ENCODE results near the gene SLC31A1. TPM values are rescaled to one million over a fixed set of nuclear protein-coding genes. Genes with fewer than 3 reads are reported as not detected.

SLC31A1 gene
- total and polyA plus RNA-seq, 2 of the 13 experiments (the other 11 are each of a cell fraction or from before 2014, with no cell fraction given), result 62.9 to 70.0 TPM

- Histone ChIP-seq H3K9me3 (ENCODE audit: low read length) (no peaks in the 10 kb centered on the region), H3K4me3 (replicated peaks in 1 of 3; ENCODE audit: insufficient read depth in 1 of 3, low read depth in 2 of 3, low read length in 3 of 3) (no peak overlapping the region), H2AFZ (ENCODE audit: low read length) (no peak overlapping the region), H3K79me2 (ENCODE audit: insufficient read depth, low read length) (peaks cover 62% of the 10 kb centered on the region), H3K36me3 (replicated peaks in 1 of 2; ENCODE audit: control insufficient read depth in 1 of 2, insufficient read depth in 2 of 2, low read length in 2 of 2) (peaks cover 1 to 10% of the 10 kb centered on the region in 2 experiments; a peak in 3 of 5 replicates), H3K4me1 (ENCODE audit: insufficient read depth, low read length) (peaks cover 10% of the 10 kb centered on the region; the same call in 1 of the 2 replicates), H3K27me3 (ENCODE audit: control insufficient read depth in 1 of 2, insufficient read depth in 2 of 2, low read length in 2 of 2) (no peaks in the 10 kb centered on the region), H3K27ac (ENCODE audit: extremely low read length, insufficient read depth, low read length) (no peak overlapping the region), H4K20me1 (ENCODE audit: insufficient read depth, low read length) (peaks cover 26% of the 10 kb centered on the region), H3K4me2 (ENCODE audit: low read depth, low read length) (no peak overlapping the region), H3K9ac (ENCODE audit: insufficient read depth, low read depth, low read length) (no peak overlapping the region)
- DNase-seq (ENCODE audit: low spot score) (no peak), FAIRE-seq (no peak), ATAC-seq (no peak)
- ChIA-PET POLR2A (no interaction called here), CTCF (ENCODE audit: low intra/inter-chr PET ratio, low total read pairs) (no interaction called here)
- TF ChIP-seq RBFOX2 (IDR thresholded peaks at IDR 0.05; ENCODE audit: low read depth, low read length), result no peak
- no peak for TF ChIP-seq SUZ12 (IDR thresholded peaks at IDR 0.05; ENCODE audit: low read depth, low read length)
- no peak for TF ChIP-seq HNRNPLL (IDR thresholded peaks at IDR 0.05; ENCODE audit: low read depth, low read length, poor library complexity, severe bottlenecking)
- TF ChIP-seq HDAC1 (CRISPR knock-in tag; IDR thresholded peaks at IDR 0.05), result no peak
- TF ChIP-seq ZNF207 (IDR thresholded peaks at IDR 0.05; ENCODE audit: borderline replicate concordance), result no peak
- TF ChIP-seq FOXM1 (CRISPR knock-in tag; IDR thresholded peaks at IDR 0.05), result no peak
- no peak for TF ChIP-seq MXI1 (IDR thresholded peaks at IDR 0.05; ENCODE audit: borderline replicate concordance, low read depth, low read length)
- no peak for TF ChIP-seq ZFP1 (CRISPR knock-in tag; IDR thresholded peaks at IDR 0.05)
- WGBS (ENCODE audit: low lambda C conversion rate), result 89% methylated on average over 4 of the region's 4 CpGs
- intact Hi-C loops (cut with micrococcal nuclease; ENCODE audit: unreplicated experiment), result no loop called here
- in situ Hi-C loops (cut with HindIII; ENCODE audit: extremely low pct_ligation_motif_present, low pct_unique_long_range_greater_than_20kb), result no loop called here
- BruUV-seq (replicated peaks), result no TSS peak
Measured at GRCh38 chr9:113238859-113239232, 17.5 kb downstream of the SLC31A1 start.

GRCh38 chr9:113241161-113241560, 19.8 kb downstream of the SLC31A1 start:
- POLR2A ChIA-PET, result no interaction called here
- Histone ChIP-seq H3K9ac (ENCODE audit: insufficient read depth, low read depth, low read length) (no peak overlapping the region), H3K4me3 (replicated peaks in 1 of 3; ENCODE audit: insufficient read depth in 1 of 3, low read depth in 2 of 3, low read length in 3 of 3) (no peak overlapping the region), H4K20me1 (ENCODE audit: insufficient read depth, low read length) (peaks cover 30% of the 10 kb centered on the region), H3K79me2 (ENCODE audit: insufficient read depth, low read length) (peaks cover 60% of the 10 kb centered on the region), H3K9me3 (ENCODE audit: low read length) (no peaks in the 10 kb centered on the region), H3K4me2 (ENCODE audit: low read depth, low read length) (no peak overlapping the region), H3K27me3 (ENCODE audit: control insufficient read depth in 1 of 2, insufficient read depth in 2 of 2, low read length in 2 of 2) (no peaks in the 10 kb centered on the region), H3K4me1 (ENCODE audit: insufficient read depth, low read length) (peaks cover 10% of the 10 kb centered on the region; the same call in 1 of the 2 replicates), H3K27ac (ENCODE audit: extremely low read length, insufficient read depth, low read length) (no peak overlapping the region), H2AFZ (ENCODE audit: low read length) (no peak overlapping the region), H3K36me3 (replicated peaks in 1 of 2; ENCODE audit: control insufficient read depth in 1 of 2, insufficient read depth in 2 of 2, low read length in 2 of 2) (peaks cover 0 to 1% of the 10 kb centered on the region in 2 experiments; a peak in 1 of 5 replicates)
- no peak for DNase-seq (ENCODE audit: low spot score)
- intact Hi-C loops (cut with micrococcal nuclease; ENCODE audit: unreplicated experiment), result no loop called here
- ATAC-seq, result no peak
- CTCF ChIA-PET (ENCODE audit: low intra/inter-chr PET ratio, low total read pairs), result no interaction called here
- in situ Hi-C loops (cut with HindIII; ENCODE audit: extremely low pct_ligation_motif_present, low pct_unique_long_range_greater_than_20kb), result no loop called here
- BruUV-seq (replicated peaks), result no TSS peak
- WGBS (ENCODE audit: low lambda C conversion rate), result 97% methylated on average over 2 of the region's 2 CpGs
- no peak for FAIRE-seq
- TF ChIP-seq ZBTB21 (CRISPR knock-in tag; IDR thresholded peaks at IDR 0.05) (no peak), PRDM4 (CRISPR knock-in tag; IDR thresholded peaks at IDR 0.05; ENCODE audit: borderline replicate concordance) (no peak), HDAC1 (CRISPR knock-in tag; IDR thresholded peaks at IDR 0.05) (no peak), SALL2 (CRISPR knock-in tag; IDR thresholded peaks at IDR 0.05) (no peak), ZMAT5 (CRISPR knock-in tag; IDR thresholded peaks at IDR 0.05; ENCODE audit: borderline replicate concordance, low read depth) (no peak), FUBP1 (CRISPR knock-in tag; IDR thresholded peaks at IDR 0.05; ENCODE audit: borderline replicate concordance) (no peak), SOX5 (CRISPR knock-in tag; IDR thresholded peaks at IDR 0.05; ENCODE audit: borderline replicate concordance) (no peak), ZNF607 (CRISPR knock-in tag; IDR thresholded peaks at IDR 0.05; ENCODE audit: borderline replicate concordance) (no peak), ZNF841 (CRISPR knock-in tag; IDR thresholded peaks at IDR 0.05; ENCODE audit: borderline replicate concordance) (no peak)

Measured in HepG2 (cell line).